HG02884 (cell line): Measurements from ENCODE around the gene CTNNBL1.

Experiments
- ATAC-seq: cut with Tn5 transposase; IDR thresholded peaks from one replicate; pipeline ENCODE4 v1.9.1; 2021; ENCODE audit warnings: mild to moderate bottlenecking, moderate library complexity; ENCODE audit not compliant: unreplicated experiment

Gene CTNNBL1

DNA sequence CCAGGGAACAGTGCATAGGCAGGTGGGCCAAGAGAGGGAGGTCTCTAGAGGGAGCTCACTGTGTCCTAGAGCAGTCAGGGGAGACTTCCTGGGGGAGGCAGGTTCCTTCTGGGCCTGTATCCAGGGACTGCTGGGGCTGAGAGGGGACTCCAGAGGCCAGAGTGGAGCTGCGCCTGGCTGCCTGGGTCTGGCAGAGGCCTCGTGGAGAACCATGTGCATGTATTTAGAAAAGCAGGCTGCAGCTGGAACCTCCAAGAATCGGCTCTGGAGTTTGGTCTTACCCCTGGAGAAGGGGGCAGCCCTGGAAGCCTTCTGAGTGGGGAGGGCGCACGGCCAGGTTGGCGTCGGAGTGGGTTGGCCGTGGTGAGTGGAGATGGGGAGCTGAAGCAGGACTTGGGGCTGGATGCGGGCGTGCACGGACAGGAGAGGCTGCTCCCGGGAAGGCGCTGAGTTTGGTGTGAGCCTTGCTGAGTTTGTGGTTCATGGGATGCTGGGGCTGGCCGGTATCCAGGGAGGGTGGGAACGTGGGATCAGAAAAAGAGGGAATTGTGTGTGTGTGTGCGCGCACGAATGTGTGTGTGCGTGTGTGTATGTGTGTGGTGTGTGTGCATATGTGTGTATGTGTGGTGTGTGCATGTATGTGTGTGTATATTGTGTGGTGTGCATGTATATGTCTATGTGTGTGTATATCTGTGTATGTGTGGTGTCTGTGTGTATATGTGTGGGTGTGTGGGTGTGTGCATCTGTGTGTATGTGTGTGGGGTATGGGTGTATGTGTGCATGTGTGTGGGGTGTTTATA is 219.9 kb downstream of the CTNNBL1 start:
- ATAC-seq, result no peak

- no peak for ATAC-seq
These were observed 220.5 kb downstream of the CTNNBL1 start for GRCh38 chr20:37914367-37914671.

GRCh38 chr20:37914672-37915433 is 221.0 kb downstream of the CTNNBL1 start:
- no peak for ATAC-seq

DNA sequence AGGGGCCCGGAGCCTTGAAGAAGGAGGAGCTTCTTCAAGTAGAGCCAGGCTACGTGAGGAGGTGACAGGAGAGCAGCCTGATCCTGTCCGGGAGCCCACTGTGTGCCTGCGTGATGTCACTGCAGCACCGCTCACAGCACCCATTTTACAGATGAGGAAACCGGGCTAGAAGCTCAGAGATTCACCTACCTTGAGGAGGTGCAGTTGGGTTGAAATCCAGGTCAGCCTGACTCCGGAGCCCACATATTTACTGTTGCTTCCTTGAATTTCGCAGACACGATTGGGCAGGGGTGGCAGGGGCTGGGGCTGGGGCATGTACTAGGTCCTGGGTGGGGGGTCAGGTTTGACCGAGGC is 221.6 kb downstream of the CTNNBL1 start:
- no peak for ATAC-seq

GRCh38 chr20:37915800-37916570 is 222.2 kb downstream of the CTNNBL1 start:
- ATAC-seq, result no peak

DNA sequence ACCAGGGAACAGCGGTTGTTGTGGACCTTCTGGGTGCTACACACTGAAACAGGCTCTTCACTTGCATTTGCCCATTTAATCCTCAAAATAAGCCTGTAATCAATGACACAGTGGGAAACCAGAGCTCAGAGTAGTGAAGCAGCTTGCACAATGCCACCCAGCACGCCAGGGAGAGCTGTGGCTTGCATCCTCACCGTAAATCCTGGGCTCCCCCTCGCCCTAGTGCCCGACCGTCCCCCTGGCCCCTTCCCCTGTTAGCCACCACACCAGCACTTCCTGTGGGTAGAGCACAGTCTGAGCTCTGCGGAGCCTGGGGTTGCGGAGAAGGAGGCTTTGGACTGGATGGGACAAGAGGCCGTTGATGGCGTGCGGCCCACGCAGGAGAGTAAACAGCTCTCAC is 223.6 kb downstream of the CTNNBL1 start:
- ATAC-seq, result no peak

GRCh38 chr20:37918035-37918434 is 224.2 kb downstream of the CTNNBL1 start:
- no peak for ATAC-seq

- no peak for ATAC-seq
These were observed 225.7 kb downstream of the CTNNBL1 start for GRCh38 chr20:37919389-37920040.

DNA sequence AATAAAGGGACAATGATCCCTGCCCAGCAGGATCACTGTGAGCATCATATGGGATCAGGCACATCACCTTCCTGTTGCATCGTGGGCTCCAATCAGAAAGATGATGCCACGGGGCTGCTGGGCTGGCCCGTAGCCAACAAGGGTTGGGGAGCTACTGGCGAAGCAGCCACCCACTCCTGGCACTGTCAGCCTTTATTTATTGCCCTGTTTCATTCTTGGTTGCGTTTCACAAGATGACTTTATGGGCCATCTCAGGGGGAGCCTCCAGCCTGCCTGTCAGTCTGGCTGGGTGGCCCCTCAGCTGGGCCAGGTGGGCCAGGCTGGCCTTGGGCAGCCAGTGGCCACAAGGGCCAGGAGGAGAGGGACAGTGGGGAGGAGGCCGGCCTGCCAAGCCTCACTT is 226.4 kb downstream of the CTNNBL1 start:
- no peak for ATAC-seq

DNA sequence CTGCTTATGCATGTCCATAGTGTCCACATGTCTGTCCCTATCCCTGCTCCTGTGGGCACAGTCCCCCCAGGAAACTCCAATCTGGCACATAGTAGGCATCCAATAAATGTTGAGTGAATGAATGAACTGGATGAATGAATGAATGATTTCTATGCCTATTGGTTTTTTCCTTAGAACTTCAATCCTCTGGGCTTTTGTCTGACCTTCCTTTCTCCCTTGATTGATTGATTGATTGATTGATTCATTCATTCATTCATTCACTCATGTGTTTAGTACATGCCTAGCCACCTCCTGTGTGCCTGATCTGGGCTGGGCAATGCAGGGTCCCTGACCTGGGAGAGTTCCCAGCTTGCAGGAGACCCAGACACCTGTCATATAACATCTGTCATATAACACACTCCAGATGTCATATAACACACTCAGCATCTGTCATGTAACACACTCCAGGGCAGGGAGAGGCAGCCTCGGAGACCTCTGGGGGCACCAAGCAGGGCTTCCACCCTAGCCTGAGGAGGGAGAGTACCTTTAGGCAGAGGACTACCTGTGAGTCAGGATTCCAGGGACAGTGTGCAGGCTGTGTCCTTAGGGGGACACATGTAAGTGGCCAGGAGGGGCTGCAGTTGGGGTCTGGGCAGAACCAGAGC is 227.0 kb downstream of the CTNNBL1 start:
- ATAC-seq, result no peak

DNA sequence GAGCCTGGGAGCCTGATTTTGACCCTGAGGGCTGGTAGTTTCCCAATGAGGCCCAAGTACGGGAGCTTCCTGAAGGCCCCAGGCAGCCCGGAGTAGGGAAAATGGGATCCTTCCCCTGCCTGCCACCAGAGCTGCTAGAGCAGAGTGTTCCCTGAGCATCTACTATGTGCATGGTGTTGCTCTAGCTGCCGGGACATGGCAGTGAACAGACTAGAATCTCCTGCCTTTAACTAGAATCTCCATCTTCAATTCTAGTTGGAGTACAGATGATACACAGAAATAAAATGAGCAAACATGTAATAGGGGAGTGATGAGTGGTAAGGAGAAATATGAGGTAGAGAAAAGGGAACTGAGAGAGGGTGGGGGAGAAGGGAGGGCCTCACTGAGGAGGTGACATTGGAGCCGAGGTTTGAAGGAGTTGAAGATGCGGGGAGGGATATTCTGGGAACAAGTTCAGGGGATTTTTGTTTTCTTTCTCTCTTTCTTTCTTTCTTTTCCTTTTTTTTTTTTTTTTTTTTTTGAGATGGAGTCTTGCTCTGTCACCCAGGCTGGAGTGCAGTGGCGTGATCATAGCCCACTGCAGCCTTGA is 227.6 kb downstream of the CTNNBL1 start:
- peak; percentile 76 for ATAC-seq
